Measurements from ENCODE around the gene CALD1. TPM values are rescaled to one million over a fixed set of nuclear protein-coding genes. Genes with fewer than 3 reads are reported as not detected.

The CALD1 gene
- polyA plus RNA-seq, 4 donors = 3.4 to 70.8 (median 45.3) TPM

GRCh38 chr7:134814730-134815364 is 35.4 kb downstream of the CALD1 start:
- WGBS, 3 donors = 74 to 88% (median 83%) methylated on average over 4 of the region's 4 CpGs
- no peak for FAIRE-seq

GRCh38 chr7:134818613-134819345 is 39.3 kb downstream of the CALD1 start:
- no peaks in the 10 kb centered on the region for H3K36me3 ChIP-seq (ENCODE audit: control insufficient read depth in 3 of 3, insufficient read depth in 2 of 3, low read depth in 1 of 3, low read length in 3 of 3)
- no peak overlapping the region for H3K27ac ChIP-seq (ENCODE audit: low read depth in 1 of 3, low read length in 2 of 3)
- H3K27me3 ChIP-seq (ENCODE audit: control insufficient read depth in 3 of 3, insufficient read depth in 3 of 3, low read length in 3 of 3) = no peaks in the 10 kb centered on the region
- no peaks in the 10 kb centered on the region for H3K9me3 ChIP-seq (ENCODE audit: control insufficient read depth in 2 of 2, insufficient read depth in 1 of 2, low read depth in 1 of 2, low read length in 1 of 2)
- H3K4me1 ChIP-seq (ENCODE audit: control insufficient read depth in 3 of 3, insufficient read depth in 2 of 3, low read depth in 1 of 3, low read length in 2 of 3) = peaks cover 0 to 5% (median 0%) of the 10 kb centered on the region in 3 donors
- DNase-seq (no peak), FAIRE-seq (no peak)
- H3K4me3 ChIP-seq (ENCODE audit: low read depth in 1 of 3, low read length in 3 of 3) = no peak overlapping the region
- WGBS, 3 donors = 86 to 90% (median 89%) methylated on average over 9 of the region's 9 CpGs

More at GRCh38 chr7:134814730-134815364, 35.4 kb downstream of the CALD1 start:
- H3K36me3 ChIP-seq (ENCODE audit: control insufficient read depth in 3 of 3, insufficient read depth in 2 of 3, low read depth in 1 of 3, low read length in 3 of 3) = no peaks in the 10 kb centered on the region
- peak overlapping the region in 1 of 3 donors; percentile 52 for H3K27ac ChIP-seq (ENCODE audit: low read depth in 1 of 3, low read length in 2 of 3)
- H3K4me1 ChIP-seq (ENCODE audit: control insufficient read depth in 3 of 3, insufficient read depth in 2 of 3, low read depth in 1 of 3, low read length in 2 of 3) = peaks cover 0 to 12% (median 5%) of the 10 kb centered on the region in 3 donors
- H3K27me3 ChIP-seq (ENCODE audit: control insufficient read depth in 3 of 3, insufficient read depth in 3 of 3, low read length in 3 of 3) = no peaks in the 10 kb centered on the region
- DNase-seq = no peak
- H3K9me3 ChIP-seq (ENCODE audit: control insufficient read depth in 2 of 2, insufficient read depth in 1 of 2, low read depth in 1 of 2, low read length in 1 of 2) = no peaks in the 10 kb centered on the region
- no peak overlapping the region for H3K4me3 ChIP-seq (ENCODE audit: low read depth in 1 of 3, low read length in 3 of 3)

GRCh38 chr7:134819401-134819800 is 40.0 kb downstream of the CALD1 start:
- H3K36me3 ChIP-seq (ENCODE audit: control insufficient read depth in 3 of 3, insufficient read depth in 2 of 3, low read depth in 1 of 3, low read length in 3 of 3) = no peaks in the 10 kb centered on the region
- H3K27ac ChIP-seq (ENCODE audit: low read depth in 1 of 3, low read length in 2 of 3) = no peak overlapping the region
- H3K9me3 ChIP-seq (ENCODE audit: control insufficient read depth in 2 of 2, insufficient read depth in 1 of 2, low read depth in 1 of 2, low read length in 1 of 2) = no peaks in the 10 kb centered on the region
- no peak for FAIRE-seq
- 81 to 93% (median 85%) methylated on average over 4 of the region's 4 CpGs for whole genome bisulfite sequencing, 3 donors
- no peaks in the 10 kb centered on the region for H3K4me1 ChIP-seq (ENCODE audit: control insufficient read depth in 3 of 3, insufficient read depth in 2 of 3, low read depth in 1 of 3, low read length in 2 of 3)
- H3K27me3 ChIP-seq (ENCODE audit: control insufficient read depth in 3 of 3, insufficient read depth in 3 of 3, low read length in 3 of 3) = no peaks in the 10 kb centered on the region
- DNase-seq = no peak
- no peak overlapping the region for H3K4me3 ChIP-seq (ENCODE audit: low read depth in 1 of 3, low read length in 3 of 3)

GRCh38 chr7:134820295-134820694 is 40.9 kb downstream of the CALD1 start:
- FAIRE-seq (no peak), DNase-seq (no peak)
- H3K4me1 ChIP-seq (ENCODE audit: control insufficient read depth in 3 of 3, insufficient read depth in 2 of 3, low read depth in 1 of 3, low read length in 2 of 3) = no peaks in the 10 kb centered on the region
- no peak overlapping the region for H3K27ac ChIP-seq (ENCODE audit: low read depth in 1 of 3, low read length in 2 of 3)
- H3K27me3 ChIP-seq (ENCODE audit: control insufficient read depth in 3 of 3, insufficient read depth in 3 of 3, low read length in 3 of 3) = no peaks in the 10 kb centered on the region
- no peaks in the 10 kb centered on the region for H3K9me3 ChIP-seq (ENCODE audit: control insufficient read depth in 2 of 2, insufficient read depth in 1 of 2, low read depth in 1 of 2, low read length in 1 of 2)
- no peak overlapping the region for H3K4me3 ChIP-seq (ENCODE audit: low read depth in 1 of 3, low read length in 3 of 3)
- no peaks in the 10 kb centered on the region for H3K36me3 ChIP-seq (ENCODE audit: control insufficient read depth in 3 of 3, insufficient read depth in 2 of 3, low read depth in 1 of 3, low read length in 3 of 3)
- 61 to 69% (median 66%) methylated on average over 2 of the region's 2 CpGs for WGBS, 3 donors

GRCh38 chr7:134820778-134821177 is 41.3 kb downstream of the CALD1 start:
- WGBS, 3 donors = 76 to 79% (median 77%) methylated on average over 3 of the region's 3 CpGs
- Histone ChIP-seq H3K9me3 (ENCODE audit: control insufficient read depth in 2 of 2, insufficient read depth in 1 of 2, low read depth in 1 of 2, low read length in 1 of 2) (no peaks in the 10 kb centered on the region), H3K36me3 (ENCODE audit: control insufficient read depth in 3 of 3, insufficient read depth in 2 of 3, low read depth in 1 of 3, low read length in 3 of 3) (no peaks in the 10 kb centered on the region), H3K27ac (ENCODE audit: low read depth in 1 of 3, low read length in 2 of 3) (no peak overlapping the region), H3K4me3 (ENCODE audit: low read depth in 1 of 3, low read length in 3 of 3) (no peak overlapping the region), H3K4me1 (ENCODE audit: control insufficient read depth in 3 of 3, insufficient read depth in 2 of 3, low read depth in 1 of 3, low read length in 2 of 3) (no peaks in the 10 kb centered on the region), H3K27me3 (ENCODE audit: control insufficient read depth in 3 of 3, insufficient read depth in 3 of 3, low read length in 3 of 3) (no peaks in the 10 kb centered on the region)
- DNase-seq (no peak), FAIRE-seq (no peak)

GRCh38 chr7:134823400-134823799 is 44.0 kb downstream of the CALD1 start:
- WGBS, 3 donors = 79 to 91% (median 80%) methylated on average over 1 of the region's 1 CpG
- Histone ChIP-seq H3K9me3 (ENCODE audit: control insufficient read depth in 2 of 2, insufficient read depth in 1 of 2, low read depth in 1 of 2, low read length in 1 of 2) (no peaks in the 10 kb centered on the region), H3K36me3 (ENCODE audit: control insufficient read depth in 3 of 3, insufficient read depth in 2 of 3, low read depth in 1 of 3, low read length in 3 of 3) (no peaks in the 10 kb centered on the region), H3K27me3 (ENCODE audit: control insufficient read depth in 3 of 3, insufficient read depth in 3 of 3, low read length in 3 of 3) (no peaks in the 10 kb centered on the region), H3K4me3 (ENCODE audit: low read depth in 1 of 3, low read length in 3 of 3) (no peak overlapping the region), H3K27ac (ENCODE audit: low read depth in 1 of 3, low read length in 2 of 3) (peak overlapping the region in 1 of 3 donors; percentile 54), H3K4me1 (ENCODE audit: control insufficient read depth in 3 of 3, insufficient read depth in 2 of 3, low read depth in 1 of 3, low read length in 2 of 3) (no peaks in the 10 kb centered on the region)
- FAIRE-seq = no peak
- no peak for DNase-seq

GRCh38 chr7:134825666-134826065 is 46.2 kb downstream of the CALD1 start:
- DNase-seq = no peak
- FAIRE-seq = no peak
- Histone ChIP-seq H3K4me3 (ENCODE audit: low read depth in 1 of 3, low read length in 3 of 3) (no peak overlapping the region), H3K4me1 (ENCODE audit: control insufficient read depth in 3 of 3, insufficient read depth in 2 of 3, low read depth in 1 of 3, low read length in 2 of 3) (no peaks in the 10 kb centered on the region), H3K9me3 (ENCODE audit: control insufficient read depth in 2 of 2, insufficient read depth in 1 of 2, low read depth in 1 of 2, low read length in 1 of 2) (no peaks in the 10 kb centered on the region), H3K27me3 (ENCODE audit: control insufficient read depth in 3 of 3, insufficient read depth in 3 of 3, low read length in 3 of 3) (no peaks in the 10 kb centered on the region), H3K36me3 (ENCODE audit: control insufficient read depth in 3 of 3, insufficient read depth in 2 of 3, low read depth in 1 of 3, low read length in 3 of 3) (no peaks in the 10 kb centered on the region), H3K27ac (ENCODE audit: low read depth in 1 of 3, low read length in 2 of 3) (no peak overlapping the region)
- WGBS, 3 donors = 76 to 92% (median 88%) methylated on average over 1 of the region's 1 CpG

- H3K4me1 ChIP-seq (ENCODE audit: control insufficient read depth in 3 of 3, insufficient read depth in 2 of 3, low read depth in 1 of 3, low read length in 2 of 3) = no peaks in the 10 kb centered on the region
- FAIRE-seq (no peak), DNase-seq (no peak)
- no peaks in the 10 kb centered on the region for H3K27me3 ChIP-seq (ENCODE audit: control insufficient read depth in 3 of 3, insufficient read depth in 3 of 3, low read length in 3 of 3)
- H3K4me3 ChIP-seq (ENCODE audit: low read depth in 1 of 3, low read length in 3 of 3) = no peak overlapping the region
- H3K27ac ChIP-seq (ENCODE audit: low read depth in 1 of 3, low read length in 2 of 3) = no peak overlapping the region
- 45 to 56% (median 55%) methylated on average over 4 of the region's 4 CpGs for WGBS, 3 donors
- H3K9me3 ChIP-seq (ENCODE audit: control insufficient read depth in 2 of 2, insufficient read depth in 1 of 2, low read depth in 1 of 2, low read length in 1 of 2) = no peaks in the 10 kb centered on the region
- H3K36me3 ChIP-seq (ENCODE audit: control insufficient read depth in 3 of 3, insufficient read depth in 2 of 3, low read depth in 1 of 3, low read length in 3 of 3) = no peaks in the 10 kb centered on the region
Measured at GRCh38 chr7:134826105-134826504, 46.7 kb downstream of the CALD1 start.

Data from small intestine (tissue), 7 donors.